ENCODE data around the gene KCNN1. TPM values are rescaled to one million over a fixed set of nuclear protein-coding genes. Genes with fewer than 3 reads are reported as not detected.

The KCNN1 gene

Small RNA genes lying within 50 kb of the gene (small RNA-seq; reads per million reads assigned to genes)
- gene RNA5SP468 (ENCODE audit: insufficient read depth), result not detected
